Stomach (tissue), 4 donors: ENCODE results near the gene CHRNB4.

Source experiments
- EP300 ChIP-seq: sonication (generic); formaldehyde crosslinking; IDR thresholded peaks from one replicate; pipeline ENCODE4 v1.6.1; 2017; ENCODE audit warnings: antibody characterized with exemption
- POLR2A ChIP-seq, 4 donors: fragments of 450-650 bp; IDR thresholded peaks; one replicate each; pipeline ENCODE4 v1.6.1; 2016; ENCODE audit warnings: antibody characterized with exemption in 4 of 4, control low read depth in 2 of 4, mild to moderate bottlenecking in 1 of 4, moderate library complexity in 1 of 4
- POLR2AphosphoS5 ChIP-seq, 3 donors: sonication (generic); formaldehyde crosslinking; IDR thresholded peaks; one replicate each; pipeline ENCODE4 v1.6.1; 2016; ENCODE audit warnings: antibody characterized with exemption in 3 of 3
- TF ChIP-seq, protein P1 (sequence below), 7 experiments: fragments of 450-650 bp in 4 of 7; fragments of 200-600 bp in 3 of 7; sonication (generic) in 3 of 7; IDR thresholded peaks; one replicate each; pipeline ENCODE4 v1.5.1; 2016 to 2019; ENCODE audit warnings: antibody characterized with exemption in 7 of 7, control low read depth in 2 of 7, mild to moderate bottlenecking in 1 of 7

GRCh38 chr15:78620527-78621421, 20.2 kb downstream of the CHRNB4 start, which contains the start of gene CHRNA3:
- TF ChIP-seq, protein P1, sequence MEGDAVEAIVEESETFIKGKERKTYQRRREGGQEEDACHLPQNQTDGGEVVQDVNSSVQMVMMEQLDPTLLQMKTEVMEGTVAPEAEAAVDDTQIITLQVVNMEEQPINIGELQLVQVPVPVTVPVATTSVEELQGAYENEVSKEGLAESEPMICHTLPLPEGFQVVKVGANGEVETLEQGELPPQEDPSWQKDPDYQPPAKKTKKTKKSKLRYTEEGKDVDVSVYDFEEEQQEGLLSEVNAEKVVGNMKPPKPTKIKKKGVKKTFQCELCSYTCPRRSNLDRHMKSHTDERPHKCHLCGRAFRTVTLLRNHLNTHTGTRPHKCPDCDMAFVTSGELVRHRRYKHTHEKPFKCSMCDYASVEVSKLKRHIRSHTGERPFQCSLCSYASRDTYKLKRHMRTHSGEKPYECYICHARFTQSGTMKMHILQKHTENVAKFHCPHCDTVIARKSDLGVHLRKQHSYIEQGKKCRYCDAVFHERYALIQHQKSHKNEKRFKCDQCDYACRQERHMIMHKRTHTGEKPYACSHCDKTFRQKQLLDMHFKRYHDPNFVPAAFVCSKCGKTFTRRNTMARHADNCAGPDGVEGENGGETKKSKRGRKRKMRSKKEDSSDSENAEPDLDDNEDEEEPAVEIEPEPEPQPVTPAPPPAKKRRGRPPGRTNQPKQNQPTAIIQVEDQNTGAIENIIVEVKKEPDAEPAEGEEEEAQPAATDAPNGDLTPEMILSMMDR (IDR thresholded peaks at IDR 0.05): no peak
- TF ChIP-seq POLR2A (IDR thresholded peaks at IDR 0.05) (no peak), EP300 (no peak), POLR2AphosphoS5 (IDR thresholded peaks at IDR 0.05) (no peak)
